Measurements from ENCODE around the gene SLC39A1. TPM values are rescaled to one million over a fixed set of nuclear protein-coding genes. Genes with fewer than 3 reads are reported as not detected.

The SLC39A1 gene
- total and polyA plus RNA-seq, 9 of the 15 experiments (the other 6 are each of a cell fraction or from before 2014, with no cell fraction given): 9.9 to 81.1 (median 62.7) TPM

- TF ChIP-seq YY1 (IDR thresholded peaks at IDR 0.05; ENCODE audit: borderline replicate concordance in 1 of 3, control insufficient read depth in 1 of 3, extremely low read depth in 1 of 3, insufficient read depth in 3 of 3, insufficient read length in 1 of 3, insufficient replicate concordance in 2 of 3, low read depth in 1 of 3, low read length in 2 of 3) (peak in 1 of 3 experiments; percentile 65), POLR2G (IDR thresholded peaks at IDR 0.05; ENCODE audit: low read depth, low read length) (peak; percentile 91), TEAD1 (CRISPR knock-in tag; IDR thresholded peaks at IDR 0.05) (peak in 1 of 2 experiments; percentile 64; a peak in 1 of 4 replicates), ZNF644 (tag; IDR thresholded peaks at IDR 0.05; ENCODE audit: low read depth) (no peak), CBX5 (IDR thresholded peaks at IDR 0.05; ENCODE audit: borderline replicate concordance, low read depth) (no peak), RAD21 (CRISPR knock-in tag; conservative IDR thresholded peaks at IDR 0.05 in 1 of 2, IDR thresholded peaks at IDR 0.05 in 1 of 2) (peak in 1 of 2 experiments; percentile 30; a peak in 1 of 4 replicates), ELF1 (tag; IDR thresholded peaks at IDR 0.05) (peak; percentile 12; the same call in 1 of the 2 replicates), KDM4B (IDR thresholded peaks at IDR 0.05; ENCODE audit: borderline replicate concordance in 2 of 2, low read depth in 1 of 2) (peak in 1 of 2 experiments; percentile 73; a peak in 1 of 4 replicates), MCM3 (IDR thresholded peaks at IDR 0.05) (no peak), TFAP4 (CRISPR knock-in tag; IDR thresholded peaks at IDR 0.05; ENCODE audit: borderline replicate concordance) (peak; percentile 55), TRIM25 (IDR thresholded peaks at IDR 0.05; ENCODE audit: borderline replicate concordance) (no peak), ZNF384 (IDR thresholded peaks at IDR 0.05; ENCODE audit: low read depth, low read length) (peak; percentile 58), JUNB (CRISPR knock-in tag; conservative IDR thresholded peaks at IDR 0.05) (no peak)
- TF ChIP-seq, protein P1, sequence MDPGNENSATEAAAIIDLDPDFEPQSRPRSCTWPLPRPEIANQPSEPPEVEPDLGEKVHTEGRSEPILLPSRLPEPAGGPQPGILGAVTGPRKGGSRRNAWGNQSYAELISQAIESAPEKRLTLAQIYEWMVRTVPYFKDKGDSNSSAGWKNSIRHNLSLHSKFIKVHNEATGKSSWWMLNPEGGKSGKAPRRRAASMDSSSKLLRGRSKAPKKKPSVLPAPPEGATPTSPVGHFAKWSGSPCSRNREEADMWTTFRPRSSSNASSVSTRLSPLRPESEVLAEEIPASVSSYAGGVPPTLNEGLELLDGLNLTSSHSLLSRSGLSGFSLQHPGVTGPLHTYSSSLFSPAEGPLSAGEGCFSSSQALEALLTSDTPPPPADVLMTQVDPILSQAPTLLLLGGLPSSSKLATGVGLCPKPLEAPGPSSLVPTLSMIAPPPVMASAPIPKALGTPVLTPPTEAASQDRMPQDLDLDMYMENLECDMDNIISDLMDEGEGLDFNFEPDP (CRISPR knock-in tag; IDR thresholded peaks at IDR 0.05): no peak
- TF ChIP-seq, protein P2, sequence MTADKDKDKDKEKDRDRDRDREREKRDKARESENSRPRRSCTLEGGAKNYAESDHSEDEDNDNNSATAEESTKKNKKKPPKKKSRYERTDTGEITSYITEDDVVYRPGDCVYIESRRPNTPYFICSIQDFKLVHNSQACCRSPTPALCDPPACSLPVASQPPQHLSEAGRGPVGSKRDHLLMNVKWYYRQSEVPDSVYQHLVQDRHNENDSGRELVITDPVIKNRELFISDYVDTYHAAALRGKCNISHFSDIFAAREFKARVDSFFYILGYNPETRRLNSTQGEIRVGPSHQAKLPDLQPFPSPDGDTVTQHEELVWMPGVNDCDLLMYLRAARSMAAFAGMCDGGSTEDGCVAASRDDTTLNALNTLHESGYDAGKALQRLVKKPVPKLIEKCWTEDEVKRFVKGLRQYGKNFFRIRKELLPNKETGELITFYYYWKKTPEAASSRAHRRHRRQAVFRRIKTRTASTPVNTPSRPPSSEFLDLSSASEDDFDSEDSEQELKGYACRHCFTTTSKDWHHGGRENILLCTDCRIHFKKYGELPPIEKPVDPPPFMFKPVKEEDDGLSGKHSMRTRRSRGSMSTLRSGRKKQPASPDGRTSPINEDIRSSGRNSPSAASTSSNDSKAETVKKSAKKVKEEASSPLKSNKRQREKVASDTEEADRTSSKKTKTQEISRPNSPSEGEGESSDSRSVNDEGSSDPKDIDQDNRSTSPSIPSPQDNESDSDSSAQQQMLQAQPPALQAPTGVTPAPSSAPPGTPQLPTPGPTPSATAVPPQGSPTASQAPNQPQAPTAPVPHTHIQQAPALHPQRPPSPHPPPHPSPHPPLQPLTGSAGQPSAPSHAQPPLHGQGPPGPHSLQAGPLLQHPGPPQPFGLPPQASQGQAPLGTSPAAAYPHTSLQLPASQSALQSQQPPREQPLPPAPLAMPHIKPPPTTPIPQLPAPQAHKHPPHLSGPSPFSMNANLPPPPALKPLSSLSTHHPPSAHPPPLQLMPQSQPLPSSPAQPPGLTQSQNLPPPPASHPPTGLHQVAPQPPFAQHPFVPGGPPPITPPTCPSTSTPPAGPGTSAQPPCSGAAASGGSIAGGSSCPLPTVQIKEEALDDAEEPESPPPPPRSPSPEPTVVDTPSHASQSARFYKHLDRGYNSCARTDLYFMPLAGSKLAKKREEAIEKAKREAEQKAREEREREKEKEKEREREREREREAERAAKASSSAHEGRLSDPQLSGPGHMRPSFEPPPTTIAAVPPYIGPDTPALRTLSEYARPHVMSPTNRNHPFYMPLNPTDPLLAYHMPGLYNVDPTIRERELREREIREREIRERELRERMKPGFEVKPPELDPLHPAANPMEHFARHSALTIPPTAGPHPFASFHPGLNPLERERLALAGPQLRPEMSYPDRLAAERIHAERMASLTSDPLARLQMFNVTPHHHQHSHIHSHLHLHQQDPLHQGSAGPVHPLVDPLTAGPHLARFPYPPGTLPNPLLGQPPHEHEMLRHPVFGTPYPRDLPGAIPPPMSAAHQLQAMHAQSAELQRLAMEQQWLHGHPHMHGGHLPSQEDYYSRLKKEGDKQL (CRISPR knock-in tag; IDR thresholded peaks at IDR 0.05; ENCODE audit: borderline replicate concordance): no peak
Observed at GRCh38 chr1:153922076-153922971, 41.0 kb downstream of the SLC39A1 start (continued).
